Rectal smooth muscle tissue (tissue), 1 donor: ENCODE results near the gene APOA5.
"Not testable (repeated sequence)": the region's sequence is repeated elsewhere in the genome, so short reads cannot be mapped to it uniquely, and the experiment has no call there.

Source experiments
- H3K27ac ChIP-seq: one replicate; pipeline ENCODE4 v1.7.0; 2013; ENCODE audit warnings: low read depth, low read length, inconsistent platforms
- H3K27me3 ChIP-seq: one replicate; pipeline ENCODE4 v1.7.0; 2013; ENCODE audit warnings: low read length; ENCODE audit not compliant: control insufficient read depth, insufficient read depth
- H3K36me3 ChIP-seq: one replicate; pipeline ENCODE4 v1.7.0; 2013; ENCODE audit warnings: low read length; ENCODE audit not compliant: control insufficient read depth, insufficient read depth
- H3K4me1 ChIP-seq: one replicate; pipeline ENCODE4 v1.7.0; 2013; ENCODE audit warnings: low read length; ENCODE audit not compliant: control insufficient read depth, insufficient read depth
- H3K4me3 ChIP-seq: one replicate; pipeline ENCODE4 v1.7.0; 2013; ENCODE audit warnings: low read length
- H3K9ac ChIP-seq: one replicate; pipeline ENCODE4 v1.7.0; 2013; ENCODE audit warnings: low read length

APOA5 gene

GRCh38 chr11:116804001-116804400, 12.3 kb upstream of the APOA5 start:
- Histone ChIP-seq H3K9ac (no peak overlapping the region), H3K27ac (no peak overlapping the region), H3K27me3 (no peaks in the 10 kb centered on the region), H3K4me3 (no peak overlapping the region), H3K36me3 (no peaks in the 10 kb centered on the region), H3K4me1 (no peaks in the 10 kb centered on the region)

GRCh38 chr11:116801662-116802061, 10.0 kb upstream of the APOA5 start:
- not testable (repeated sequence) for H3K27me3 ChIP-seq, H3K27ac ChIP-seq, H3K36me3 ChIP-seq, H3K9ac ChIP-seq, H3K4me1 ChIP-seq, H3K4me3 ChIP-seq

GRCh38 chr11:116800610-116801009, 8.9 kb upstream of the APOA5 start:
- no peak overlapping the region for H3K27ac ChIP-seq
- H3K4me1 ChIP-seq: no peaks in the 10 kb centered on the region
- H3K27me3 ChIP-seq: no peaks in the 10 kb centered on the region
- H3K36me3 ChIP-seq: no peaks in the 10 kb centered on the region
- no peak overlapping the region for H3K4me3 ChIP-seq
- no peak overlapping the region for H3K9ac ChIP-seq

GRCh38 chr11:116798368-116798767, 6.7 kb upstream of the APOA5 start:
- H3K36me3 ChIP-seq: no peaks in the 10 kb centered on the region
- no peak overlapping the region for H3K27ac ChIP-seq
- no peaks in the 10 kb centered on the region for H3K27me3 ChIP-seq
- no peak overlapping the region for H3K9ac ChIP-seq
- no peaks in the 10 kb centered on the region for H3K4me1 ChIP-seq
- no peak overlapping the region for H3K4me3 ChIP-seq

- Histone ChIP-seq H3K36me3 (no peaks in the 10 kb centered on the region), H3K4me1 (no peaks in the 10 kb centered on the region), H3K27me3 (no peaks in the 10 kb centered on the region), H3K4me3 (no peak overlapping the region), H3K9ac (no peak overlapping the region), H3K27ac (no peak overlapping the region)
These were observed 6.1 kb upstream of the APOA5 start for GRCh38 chr11:116797816-116798215.

GRCh38 chr11:116796548-116796947, 4.9 kb upstream of the APOA5 start:
- no peak overlapping the region for H3K9ac ChIP-seq
- peaks cover under 1% of the 10 kb centered on the region for H3K4me1 ChIP-seq
- H3K27ac ChIP-seq: no peak overlapping the region
- H3K27me3 ChIP-seq: no peaks in the 10 kb centered on the region
- no peak overlapping the region for H3K4me3 ChIP-seq
- H3K36me3 ChIP-seq: no peaks in the 10 kb centered on the region

GRCh38 chr11:116794851-116795250, 3.2 kb upstream of the APOA5 start:
- Histone ChIP-seq H3K4me3 (no peak overlapping the region), H3K27me3 (no peaks in the 10 kb centered on the region), H3K9ac (no peak overlapping the region), H3K4me1 (peaks cover 3% of the 10 kb centered on the region), H3K27ac (no peak overlapping the region), H3K36me3 (no peaks in the 10 kb centered on the region)

GRCh38 chr11:116793772-116794097, 2.1 kb upstream of the APOA5 start:
- no peak overlapping the region for H3K9ac ChIP-seq
- no peak overlapping the region for H3K27ac ChIP-seq
- H3K27me3 ChIP-seq: no peaks in the 10 kb centered on the region
- no peak overlapping the region for H3K4me3 ChIP-seq
- peaks cover 3% of the 10 kb centered on the region for H3K4me1 ChIP-seq
- no peaks in the 10 kb centered on the region for H3K36me3 ChIP-seq

- Histone ChIP-seq H3K4me1 (peaks cover 3% of the 10 kb centered on the region), H3K36me3 (no peaks in the 10 kb centered on the region), H3K27ac (no peak overlapping the region), H3K9ac (no peak overlapping the region), H3K4me3 (no peak overlapping the region), H3K27me3 (no peaks in the 10 kb centered on the region)
These were observed 1.4 kb upstream of the APOA5 start for GRCh38 chr11:116792869-116793771.

- no peak overlapping the region for H3K4me3 ChIP-seq
- H3K27ac ChIP-seq: no peak overlapping the region
- H3K27me3 ChIP-seq: no peaks in the 10 kb centered on the region
- no peaks in the 10 kb centered on the region for H3K36me3 ChIP-seq
- no peak overlapping the region for H3K9ac ChIP-seq
- peaks cover 3% of the 10 kb centered on the region for H3K4me1 ChIP-seq
These were observed 627 bp upstream of the APOA5 start for GRCh38 chr11:116792144-116792868.

- Histone ChIP-seq H3K27ac (no peak overlapping the region), H3K9ac (no peak overlapping the region), H3K4me1 (peaks cover 7% of the 10 kb centered on the region), H3K36me3 (no peaks in the 10 kb centered on the region), H3K27me3 (no peaks in the 10 kb centered on the region), H3K4me3 (peak overlapping the region; percentile 52)
These were observed 472 bp downstream of the APOA5 start for GRCh38 chr11:116791002-116791812.
